OCI-LY7 (cell line): ENCODE measurements around the gene GSG1. TPM values are rescaled to one million over a fixed set of nuclear protein-coding genes. Genes with fewer than 3 reads are reported as not detected.

Experiments
- BruUV-seq: library from RNA; stranded (reverse); fragments of 400-500 nt; replicated peaks from 2 replicates; lab custom pipeline; 2021; lab: Mats Ljungman, UMichigan
- CTCF ChIA-PET: fragments of 300-600 bp; sonication (Branson Sonifier 250); formaldehyde crosslinking; loops from one replicate; lab custom pipeline; 2022; ENCODE audit warnings: antibody characterized with exemption; ENCODE audit not compliant: unreplicated experiment; lab: Charles Lee
- POLR2A ChIA-PET: fragments of 300-600 bp; sonication (Branson Sonifier 250); formaldehyde crosslinking; loops from one replicate; lab custom pipeline; 2022; ENCODE audit warnings: antibody characterized with exemption; lab: Charles Lee
- DNase-seq: peaks from one replicate; pipeline ENCODE4 v3.0.0-alpha.2; 2015; ENCODE audit warnings: low spot score
- H2AFZ ChIP-seq: fragments of 200-600 bp; sonication (generic), shearing (Covaris generic); 2 replicates; pipeline ENCODE4 v1.6.1; 2014; ENCODE audit warnings: mild to moderate bottlenecking, antibody characterized with exemption, low read length, moderate library complexity
- H3K27ac ChIP-seq: fragments of 200-600 bp; sonication (generic); 2 replicates; pipeline ENCODE4 v1.5.1; 2014; ENCODE audit warnings: mixed run types, low read depth, mild to moderate bottlenecking, moderate library complexity, low read length, inconsistent platforms; ENCODE audit not compliant: poor library complexity, severe bottlenecking
- H3K36me3 ChIP-seq: fragments of 200-600 bp; sonication (generic); 2 replicates; pipeline ENCODE4 v1.6.1; 2014; ENCODE audit warnings: mild to moderate bottlenecking, antibody characterized with exemption, low read length, moderate library complexity, mixed read lengths; ENCODE audit not compliant: insufficient read depth
- H3K4me1 ChIP-seq: fragments of 200-600 bp; sonication (generic); 2 replicates; pipeline ENCODE4 v1.5.1; 2014; ENCODE audit warnings: mild to moderate bottlenecking, low read length; ENCODE audit not compliant: insufficient read depth, poor library complexity, severe bottlenecking
- H3K4me2 ChIP-seq: fragments of 200-600 bp; sonication (generic); 2 replicates; pipeline ENCODE4 v1.6.1; 2014; ENCODE audit warnings: mild to moderate bottlenecking, low read length
- H3K4me3 ChIP-seq: fragments of 200-600 bp; sonication (generic); 2 replicates; pipeline ENCODE4 v1.5.1; 2014; ENCODE audit warnings: mild to moderate bottlenecking, low read depth, low read length; ENCODE audit not compliant: poor library complexity, severe bottlenecking
- H3K79me2 ChIP-seq: fragments of 200-600 bp; sonication (generic); 2 replicates; pipeline ENCODE4 v1.6.1; 2016; ENCODE audit warnings: low read depth, mild to moderate bottlenecking, low read length, moderate library complexity, mixed read lengths; ENCODE audit not compliant: insufficient read depth
- H3K9me2 ChIP-seq: fragments of 200-600 bp; sonication (generic); 2 replicates; pipeline ENCODE4 v1.6.1; 2016; ENCODE audit warnings: mild to moderate bottlenecking, low read length, mixed read lengths; ENCODE audit not compliant: insufficient read depth
- H3K9me3 ChIP-seq: fragments of 200-600 bp; sonication (generic); 2 replicates; pipeline ENCODE4 v1.6.1; 2014; ENCODE audit warnings: mild to moderate bottlenecking, mixed run types, low read length, mixed read lengths
- H4K20me1 ChIP-seq: fragments of 200-600 bp; sonication (generic); 2 replicates; pipeline ENCODE4 v1.6.1; 2014; ENCODE audit warnings: mild to moderate bottlenecking, antibody characterized with exemption, low read length, moderate library complexity, mixed read lengths; ENCODE audit not compliant: insufficient read depth
- EZH2phosphoT487 ChIP-seq: fragments of 200-600 bp; sonication (generic); IDR thresholded peaks from 2 replicates; pipeline ENCODE4 v1.6.1; 2018; ENCODE audit warnings: low read depth, borderline replicate concordance, mild to moderate bottlenecking, mixed run types, antibody characterized with exemption, low read length, moderate library complexity, mixed read lengths
- intact Hi-C: fragments of 100-400 bp; cut with micrococcal nuclease; formaldehyde crosslinking; loops from one replicate; pipeline ENCODE4 v1.10.0; 2022; ENCODE audit not compliant: unreplicated experiment
- total RNA-seq, 2 experiments: library from RNA; depleted of rRNA in 1 of 2; stranded (reverse); fragments of >200 nt in 1 of 2; shearing (Covaris generic) in 1 of 2; gene quantifications; 2 replicates each; pipeline ENCODE4 v1.2.3, GENCODE V29; 2014 to 2022
- TF ChIP-seq, protein P1 (sequence below): fragments of 200-600 bp; sonication (generic); conservative IDR thresholded peaks from 2 replicates; pipeline ENCODE4 v1.5.1; 2014; ENCODE audit warnings: mild to moderate bottlenecking, antibody characterized with exemption, low read length, moderate library complexity, mixed read lengths

GSG1 gene
- total RNA-seq, 2 experiments from 2014 or later, result not detected

DNA sequence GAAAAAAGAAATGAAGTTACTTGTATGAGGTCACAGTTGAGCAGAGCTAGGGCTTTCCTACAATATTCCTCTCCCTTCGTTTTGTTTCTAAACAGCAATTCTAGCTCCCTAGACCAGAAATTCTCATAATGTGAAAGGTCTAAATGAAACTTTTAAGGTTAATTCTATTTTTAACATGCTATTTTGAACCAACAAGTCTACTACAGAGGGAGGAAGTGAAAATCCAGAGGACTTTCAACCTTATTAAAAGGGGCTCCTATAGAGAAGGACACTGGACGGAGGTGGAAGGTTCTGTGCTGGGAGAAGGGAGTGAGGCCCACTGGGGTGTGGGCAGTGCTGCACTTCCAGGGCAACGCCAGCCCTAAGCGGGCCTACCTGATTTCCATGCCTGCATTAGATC lies 13.4 kb downstream of the GSG1 start:
- Histone ChIP-seq H3K79me2 (no peaks in the 10 kb centered on the region), H3K9me2 (no peaks in the 10 kb centered on the region; the same call in 1 of the 2 replicates), H3K27ac (no peak overlapping the region), H2AFZ (no peak overlapping the region), H3K4me1 (peaks cover 5% of the 10 kb centered on the region), H3K4me2 (no peak overlapping the region), H3K4me3 (no peak overlapping the region), H3K9me3 (no peaks in the 10 kb centered on the region), H4K20me1 (no peaks in the 10 kb centered on the region), H3K36me3 (no peaks in the 10 kb centered on the region)
- no TSS peak for BruUV-seq
- intact Hi-C loops, result no loop called here
- no peak for TF ChIP-seq EZH2phosphoT487
- TF ChIP-seq, protein P1, sequence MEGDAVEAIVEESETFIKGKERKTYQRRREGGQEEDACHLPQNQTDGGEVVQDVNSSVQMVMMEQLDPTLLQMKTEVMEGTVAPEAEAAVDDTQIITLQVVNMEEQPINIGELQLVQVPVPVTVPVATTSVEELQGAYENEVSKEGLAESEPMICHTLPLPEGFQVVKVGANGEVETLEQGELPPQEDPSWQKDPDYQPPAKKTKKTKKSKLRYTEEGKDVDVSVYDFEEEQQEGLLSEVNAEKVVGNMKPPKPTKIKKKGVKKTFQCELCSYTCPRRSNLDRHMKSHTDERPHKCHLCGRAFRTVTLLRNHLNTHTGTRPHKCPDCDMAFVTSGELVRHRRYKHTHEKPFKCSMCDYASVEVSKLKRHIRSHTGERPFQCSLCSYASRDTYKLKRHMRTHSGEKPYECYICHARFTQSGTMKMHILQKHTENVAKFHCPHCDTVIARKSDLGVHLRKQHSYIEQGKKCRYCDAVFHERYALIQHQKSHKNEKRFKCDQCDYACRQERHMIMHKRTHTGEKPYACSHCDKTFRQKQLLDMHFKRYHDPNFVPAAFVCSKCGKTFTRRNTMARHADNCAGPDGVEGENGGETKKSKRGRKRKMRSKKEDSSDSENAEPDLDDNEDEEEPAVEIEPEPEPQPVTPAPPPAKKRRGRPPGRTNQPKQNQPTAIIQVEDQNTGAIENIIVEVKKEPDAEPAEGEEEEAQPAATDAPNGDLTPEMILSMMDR, result no peak
- ChIA-PET POLR2A (no interaction called here), CTCF (no interaction called here)
- DNase-seq, result no peak

DNA sequence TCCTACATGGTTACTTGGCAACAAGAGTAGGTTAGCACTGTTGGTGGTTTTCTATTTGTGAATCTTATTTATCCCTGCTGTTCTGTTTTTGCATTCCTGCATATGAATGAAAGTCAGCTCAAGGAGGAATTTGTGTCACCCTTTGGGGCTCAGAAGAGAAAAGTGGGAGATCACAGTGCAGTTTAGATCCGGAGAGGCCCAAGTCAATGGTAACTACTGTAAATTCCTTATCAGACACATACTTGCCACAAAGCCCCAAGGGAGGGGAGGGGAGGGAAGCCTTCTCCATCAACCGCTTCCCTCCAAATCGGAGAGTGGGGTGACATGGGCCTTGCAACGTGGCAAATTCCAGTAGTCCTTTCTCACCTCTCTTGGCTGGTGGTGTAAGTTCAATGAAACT lies 15.0 kb downstream of the GSG1 start:
- no peak overlapping the region for H2AFZ ChIP-seq
- BruUV-seq, result no TSS peak

DNA sequence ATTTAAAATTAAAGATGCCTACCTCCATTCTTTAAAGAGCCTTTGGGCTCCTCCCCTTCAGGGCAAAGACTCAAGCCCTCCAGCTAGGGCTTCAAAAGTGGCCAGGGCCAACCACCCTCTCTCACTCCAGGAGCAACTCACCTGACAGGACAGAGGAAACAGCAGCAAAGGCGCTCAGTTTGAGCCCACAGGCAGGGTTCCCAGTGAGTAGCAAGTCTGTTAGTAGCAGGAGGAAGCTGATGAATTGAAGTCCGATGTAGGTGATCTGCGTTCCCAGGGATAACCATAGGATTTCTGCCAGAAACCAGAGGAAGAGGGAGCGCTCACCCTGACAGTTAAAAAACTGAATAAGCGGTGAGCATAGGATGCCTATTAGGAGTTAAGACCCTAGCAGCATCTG lies 15.7 kb downstream of the GSG1 start:
- Histone ChIP-seq H3K27ac (no peak overlapping the region), H3K4me3 (no peak overlapping the region), H3K4me2 (no peak overlapping the region), H4K20me1 (no peaks in the 10 kb centered on the region), H3K4me1 (peaks cover 5% of the 10 kb centered on the region), H3K36me3 (no peaks in the 10 kb centered on the region), H3K9me3 (no peaks in the 10 kb centered on the region), H3K9me2 (no peaks in the 10 kb centered on the region; the same call in 1 of the 2 replicates), H2AFZ (no peak overlapping the region), H3K79me2 (no peaks in the 10 kb centered on the region)
- CTCF ChIA-PET, result no interaction called here
- no peak for TF ChIP-seq EZH2phosphoT487
- TF ChIP-seq, protein P1, result no peak
- POLR2A ChIA-PET, result no interaction called here
- no TSS peak for BruUV-seq
- intact Hi-C loops, result no loop called here
- no peak for DNase-seq

More for the DNA sequence above, 15.0 kb downstream of the GSG1 start:
- Histone ChIP-seq H4K20me1 (no peaks in the 10 kb centered on the region), H3K4me1 (peaks cover 5% of the 10 kb centered on the region), H3K36me3 (no peaks in the 10 kb centered on the region), H3K4me3 (no peak overlapping the region), H3K9me3 (no peaks in the 10 kb centered on the region), H3K4me2 (no peak overlapping the region), H3K79me2 (no peaks in the 10 kb centered on the region), H3K9me2 (no peaks in the 10 kb centered on the region; the same call in 1 of the 2 replicates), H3K27ac (no peak overlapping the region)
- POLR2A ChIA-PET, result no interaction called here
- no peak for DNase-seq
- TF ChIP-seq EZH2phosphoT487, result no peak
- TF ChIP-seq, protein P1, result no peak
- CTCF ChIA-PET, result no interaction called here
- intact Hi-C loops, result no loop called here
